HL-60/S4 (cell line): ENCODE measurements around the gene ELMO1.

Experiments
- in situ Hi-C: fragments of 300-500 bp; cut with MboI; formaldehyde crosslinking; loops from 2 replicates; pipeline ENCODE4 v1.14.3; 2022; ENCODE audit warnings: low sequenced_read_pairs

Gene ELMO1

GRCh38 chr7:36874041-36874440 is 574.6 kb downstream of the ELMO1 start:
- in situ Hi-C loops: no loop called here

GRCh38 chr7:36871863-36872262 is 576.8 kb downstream of the ELMO1 start:
- in situ Hi-C loops: no loop called here

- in situ Hi-C loops: no loop called here
Observed at GRCh38 chr7:36871355-36871738, 577.3 kb downstream of the ELMO1 start.

- in situ Hi-C loops: no loop called here
Observed at GRCh38 chr7:36870625-36871354, 577.9 kb downstream of the ELMO1 start.

GRCh38 chr7:36868727-36869411 is 579.8 kb downstream of the ELMO1 start:
- in situ Hi-C loops: no loop called here

GRCh38 chr7:36865019-36865418 is 583.6 kb downstream of the ELMO1 start:
- in situ Hi-C loops: no loop called here

- in situ Hi-C loops: no loop called here
Observed at GRCh38 chr7:36863901-36864701, 584.6 kb downstream of the ELMO1 start.

GRCh38 chr7:36862771-36863261 is 585.8 kb downstream of the ELMO1 start:
- in situ Hi-C loops: no loop called here

GRCh38 chr7:36861656-36862055 is 587.0 kb downstream of the ELMO1 start:
- in situ Hi-C loops: no loop called here

- in situ Hi-C loops: no loop called here
Observed at GRCh38 chr7:36860681-36861080, 588.0 kb downstream of the ELMO1 start.

GRCh38 chr7:36855330-36855729 is 593.3 kb downstream of the ELMO1 start:
- in situ Hi-C loops: no loop called here

- in situ Hi-C loops: no loop called here
Observed at GRCh38 chr7:36854652-36855051, 594.0 kb downstream of the ELMO1 start.

- in situ Hi-C loops: no loop called here
Observed at GRCh38 chr7:36852931-36853330, 595.7 kb downstream of the ELMO1 start.

- in situ Hi-C loops: no loop called here
Observed at GRCh38 chr7:36852017-36852416, 596.6 kb downstream of the ELMO1 start.

- in situ Hi-C loops: no loop called here
Observed at GRCh38 chr7:36851382-36851781, 597.3 kb downstream of the ELMO1 start.

GRCh38 chr7:36847946-36848345 is 600.7 kb downstream of the ELMO1 start:
- in situ Hi-C loops: no loop called here

GRCh38 chr7:36844374-36844773 is 604.3 kb downstream of the ELMO1 start:
- in situ Hi-C loops: no loop called here

GRCh38 chr7:36840904-36841303 is 607.8 kb downstream of the ELMO1 start:
- in situ Hi-C loops: no loop called here

- in situ Hi-C loops: no loop called here
Observed at GRCh38 chr7:36838616-36839225, 609.9 kb downstream of the ELMO1 start.

GRCh38 chr7:36831049-36831448 is 617.6 kb downstream of the ELMO1 start:
- in situ Hi-C loops: no loop called here
